ENCODE measurements around the gene CIAO2A.

The CIAO2A gene

GRCh38 chr15:64137226-64137833 lies 43.7 kb upstream of the CIAO2A start:
- Histone ChIP-seq H3K9ac (no peak overlapping the region), H3K4me2 (ENCODE audit: low read length) (no peak overlapping the region)
- no peak for TF ChIP-seq CTCF (IDR thresholded peaks at IDR 0.05)

GRCh38 chr15:64136347-64136746 lies 42.7 kb upstream of the CIAO2A start:
- Histone ChIP-seq H3K9ac (no peak overlapping the region), H2AFZ (no peak overlapping the region), H3K9me3 (ENCODE audit: control insufficient read depth, low read length) (no peaks in the 10 kb centered on the region), H3K4me3 (ENCODE audit: low read depth, low read length) (no peak overlapping the region), H3K79me2 (no peaks in the 10 kb centered on the region), H3K27me3 (ENCODE audit: control insufficient read depth, insufficient read depth, low read length) (no peaks in the 10 kb centered on the region), H3K27ac (no peak overlapping the region), H3K36me3 (ENCODE audit: control insufficient read depth, insufficient read depth, low read length) (no peaks in the 10 kb centered on the region), H3K4me1 (no peaks in the 10 kb centered on the region), H3K4me2 (ENCODE audit: low read length) (no peak overlapping the region)
- TF ChIP-seq CTCF (IDR thresholded peaks at IDR 0.05), result no peak

More at GRCh38 chr15:64137226-64137833, 43.7 kb upstream of the CIAO2A start:
- Histone ChIP-seq H3K9me3 (ENCODE audit: control insufficient read depth, low read length) (no peaks in the 10 kb centered on the region), H3K4me1 (no peaks in the 10 kb centered on the region), H3K4me3 (ENCODE audit: low read depth, low read length) (no peak overlapping the region), H3K27ac (no peak overlapping the region), H3K36me3 (ENCODE audit: control insufficient read depth, insufficient read depth, low read length) (no peaks in the 10 kb centered on the region), H2AFZ (no peak overlapping the region), H3K27me3 (ENCODE audit: control insufficient read depth, insufficient read depth, low read length) (no peaks in the 10 kb centered on the region), H3K79me2 (no peaks in the 10 kb centered on the region)

- Histone ChIP-seq H3K36me3 (ENCODE audit: control insufficient read depth, insufficient read depth, low read length) (no peaks in the 10 kb centered on the region), H3K4me1 (no peaks in the 10 kb centered on the region), H3K4me3 (ENCODE audit: low read depth, low read length) (no peak overlapping the region), H3K4me2 (ENCODE audit: low read length) (no peak overlapping the region), H3K79me2 (no peaks in the 10 kb centered on the region), H3K27ac (no peak overlapping the region), H3K9ac (no peak overlapping the region), H3K9me3 (ENCODE audit: control insufficient read depth, low read length) (no peaks in the 10 kb centered on the region), H3K27me3 (ENCODE audit: control insufficient read depth, insufficient read depth, low read length) (no peaks in the 10 kb centered on the region), H2AFZ (no peak overlapping the region)
- TF ChIP-seq CTCF (IDR thresholded peaks at IDR 0.05), result no peak
Measured at GRCh38 chr15:64134345-64134829, 40.7 kb upstream of the CIAO2A start.

- Histone ChIP-seq H2AFZ (no peak overlapping the region), H3K36me3 (ENCODE audit: control insufficient read depth, insufficient read depth, low read length) (no peaks in the 10 kb centered on the region), H3K4me3 (ENCODE audit: low read depth, low read length) (no peak overlapping the region), H3K9ac (no peak overlapping the region), H3K9me3 (ENCODE audit: control insufficient read depth, low read length) (no peaks in the 10 kb centered on the region), H3K79me2 (no peaks in the 10 kb centered on the region), H3K4me2 (ENCODE audit: low read length) (no peak overlapping the region), H3K27ac (no peak overlapping the region), H3K27me3 (ENCODE audit: control insufficient read depth, insufficient read depth, low read length) (no peaks in the 10 kb centered on the region), H3K4me1 (no peaks in the 10 kb centered on the region)
- no peak for TF ChIP-seq CTCF (IDR thresholded peaks at IDR 0.05)
Measured at GRCh38 chr15:64133623-64134344, 40.1 kb upstream of the CIAO2A start.

All from parathyroid adenoma (tissue), 2 donors.